ENCODE data around the gene PHF21A.

- no peak for TF ChIP-seq CTCF (IDR thresholded peaks at IDR 0.05; ENCODE audit: low read depth, low read length)
- TF ChIP-seq EZH2phosphoT487 (IDR thresholded peaks at IDR 0.05; ENCODE audit: low read depth), result no peak
These were observed 70.2 kb downstream of the PHF21A start for GRCh38 chr11:46051102-46051501.

All from OCI-LY3 (cell line).